GM12878 (cell line): ENCODE data around the gene ADGRL3. TPM values are rescaled to one million over a fixed set of nuclear protein-coding genes. Genes with fewer than 3 reads are reported as not detected.

Experiments used
- ATAC-seq: fragments of 200-7000 bp; cut with Tn5 transposase; 3 replicates; pipeline ENCODE4 v1.9.1; 2020; ENCODE audit warnings: mild to moderate bottlenecking, moderate library complexity
- BruUV-seq: library from RNA; stranded (reverse); fragments of 400-500 nt; replicated peaks from 2 replicates; lab custom pipeline; 2021; lab: Mats Ljungman, UMichigan
- CTCF ChIA-PET: fragments of 300-600 bp; sonication (Branson Sonifier 250); formaldehyde crosslinking; extraction: SDS; loops from one replicate; lab custom pipeline; 2021; ENCODE audit warnings: inconsistent platforms; lab: Yijun Ruan, JAX
- POLR2A ChIA-PET: fragments of 350-600 bp; formaldehyde crosslinking; extraction: SDS; loops from one replicate; lab custom pipeline; 2021; ENCODE audit warnings: inconsistent platforms; lab: Charles Lee
- RAD21 ChIA-PET: fragments of 300-600 bp; sonication (Branson Sonifier 250); formaldehyde crosslinking; loops from one replicate; lab custom pipeline; 2023; ENCODE audit warnings: antibody characterized with exemption; ENCODE audit not compliant: unreplicated experiment; lab: Charles Lee
- SMC1A ChIA-PET: fragments of 300-600 bp; sonication (Branson Sonifier 250); formaldehyde crosslinking; loops from one replicate; lab custom pipeline; 2023; ENCODE audit not compliant: unreplicated experiment, uncharacterized antibody; lab: Charles Lee
- DNase-seq: peaks from one replicate; pipeline ENCODE4 v3.0.0-alpha.2; 2011; ENCODE audit warnings: low read depth, low spot score
- FAIRE-seq: peaks from 3 replicates; lab custom pipeline; 2011; peaks lifted over from hg19 to GRCh38; lab: Jason Lieb, UNC
- H2AFZ ChIP-seq: 2 replicates; pipeline ENCODE4 v1.6.0; 2011; ENCODE audit warnings: low read depth, low read length, control low read depth; ENCODE audit not compliant: control insufficient read depth
- H3K27ac ChIP-seq: 2 replicates; pipeline ENCODE4 v1.5.1; 2011; ENCODE audit warnings: control low read depth; ENCODE audit not compliant: control insufficient read depth, insufficient read depth
- H3K27me3 ChIP-seq, 2 experiments: replicated peaks in 1 of 2; 2 replicates each; pipeline versions ENCODE4 v1.6.0 to v1.6.1; 2011; ENCODE audit warnings: low read length in 1 of 2; ENCODE audit not compliant: control insufficient read depth in 2 of 2, insufficient read depth in 2 of 2
- H3K36me3 ChIP-seq, 2 experiments: 2 replicates each; pipeline ENCODE4 v1.5.1; 2011; ENCODE audit warnings: low read length in 1 of 2; ENCODE audit not compliant: control insufficient read depth in 2 of 2, insufficient read depth in 2 of 2
- H3K4me1 ChIP-seq: 2 replicates; pipeline ENCODE4 v1.6.1; 2011; ENCODE audit warnings: mild to moderate bottlenecking, low read length, moderate library complexity, mixed read lengths; ENCODE audit not compliant: control insufficient read depth, insufficient read depth
- H3K4me2 ChIP-seq: 2 replicates; pipeline ENCODE4 v1.6.0; 2011; ENCODE audit warnings: control low read depth; ENCODE audit not compliant: control insufficient read depth, insufficient read depth
- H3K4me3 ChIP-seq: fragments of 200-600 bp; sonication (generic); 2 replicates; pipeline ENCODE4 v1.5.1; 2016
- H3K79me2 ChIP-seq: 2 replicates; pipeline ENCODE4 v1.6.0; 2011; ENCODE audit warnings: low read length; ENCODE audit not compliant: control insufficient read depth, insufficient read depth
- H3K9ac ChIP-seq: 2 replicates; pipeline ENCODE4 v1.8.0; 2011; ENCODE audit warnings: low read length, control low read depth, mixed read lengths; ENCODE audit not compliant: control insufficient read depth, insufficient read depth
- H3K9me3 ChIP-seq: replicated peaks from 3 replicates; pipeline ENCODE4 v1.5.1; 2011; ENCODE audit warnings: mild to moderate bottlenecking, low read length; ENCODE audit not compliant: control insufficient read depth, insufficient read depth
- H4K20me1 ChIP-seq: 2 replicates; pipeline ENCODE4 v1.6.0; 2011; ENCODE audit not compliant: control insufficient read depth, insufficient read depth
- BACH1 ChIP-seq: fragments of 450-650 bp; IDR thresholded peaks from 2 replicates; pipeline ENCODE4 v1.6.1; 2017; ENCODE audit warnings: mild to moderate bottlenecking, borderline replicate concordance
- BCL11A ChIP-seq: IDR thresholded peaks from 2 replicates; pipeline ENCODE4 v1.6.1; 2011; ENCODE audit warnings: low read depth, low read length
- BCL3 ChIP-seq: IDR thresholded peaks from 2 replicates; pipeline ENCODE4 v1.6.1; 2011; ENCODE audit warnings: borderline replicate concordance, low read depth, mild to moderate bottlenecking, moderate library complexity, low read length; ENCODE audit not compliant: insufficient read depth, poor library complexity, severe bottlenecking
- CHD2 ChIP-seq: IDR thresholded peaks from 2 replicates; pipeline ENCODE4 v1.6.1; 2011; ENCODE audit warnings: low read depth, low read length, improper control_type of control experiment, borderline replicate concordance
- E2F4 ChIP-seq: IDR thresholded peaks from 2 replicates; pipeline ENCODE4 v1.6.1; 2012; ENCODE audit warnings: low read depth, low read length, improper control_type of control experiment
- EP300 ChIP-seq, 2 experiments: fragments of 150-350 bp in 1 of 2; IDR thresholded peaks; 2 replicates each; pipeline ENCODE4 v1.6.1; 2011 to 2012; ENCODE audit warnings: low read depth in 2 of 2, low read length in 2 of 2, borderline replicate concordance in 1 of 2, improper control_type of control experiment in 1 of 2, inconsistent platforms in 1 of 2; ENCODE audit not compliant: control insufficient read depth in 1 of 2
- FOXM1 ChIP-seq: IDR thresholded peaks from 2 replicates; pipeline ENCODE4 v1.6.1; 2012; ENCODE audit warnings: low read depth, mild to moderate bottlenecking, inconsistent platforms, low read length, moderate library complexity
- NFIC ChIP-seq: IDR thresholded peaks from 2 replicates; pipeline ENCODE4 v1.6.1; 2012; ENCODE audit warnings: low read depth, mild to moderate bottlenecking, inconsistent platforms, low read length, moderate library complexity
- NFYA ChIP-seq: IDR thresholded peaks from 2 replicates; pipeline ENCODE4 v1.6.1; 2011; ENCODE audit warnings: low read depth, mild to moderate bottlenecking, low read length, improper control_type of control experiment, borderline replicate concordance
- NR2C1 ChIP-seq: fragments of 450-650 bp; IDR thresholded peaks from 2 replicates; pipeline ENCODE4 v1.6.1; 2017; ENCODE audit warnings: antibody characterized with exemption, mild to moderate bottlenecking, moderate library complexity
- PBX3 ChIP-seq: IDR thresholded peaks from 2 replicates; pipeline ENCODE4 v1.6.1; 2011; ENCODE audit warnings: mild to moderate bottlenecking, low read depth, low read length, moderate library complexity; ENCODE audit not compliant: insufficient replicate concordance
- PKNOX1 ChIP-seq: fragments of 450-650 bp; IDR thresholded peaks from 2 replicates; pipeline ENCODE4 v1.6.1; 2016; ENCODE audit warnings: mild to moderate bottlenecking
- SPI1 ChIP-seq: IDR thresholded peaks from 2 replicates; pipeline ENCODE4 v1.6.1; 2011; ENCODE audit warnings: low read depth, mild to moderate bottlenecking, low read length, moderate library complexity, borderline replicate concordance; ENCODE audit not compliant: insufficient read depth
- WRNIP1 ChIP-seq: IDR thresholded peaks from 2 replicates; pipeline ENCODE4 v1.6.1; 2011; ENCODE audit warnings: low read depth, low read length, improper control_type of control experiment, borderline replicate concordance
- YBX1 ChIP-seq: fragments of 450-650 bp; IDR thresholded peaks from 2 replicates; pipeline ENCODE4 v1.6.1; 2016; ENCODE audit warnings: antibody characterized with exemption
- YY1 ChIP-seq: IDR thresholded peaks from 2 replicates; pipeline ENCODE4 v1.6.1; 2011; ENCODE audit warnings: low read depth, mild to moderate bottlenecking, low read length
- ZBTB4 ChIP-seq: fragments of 450-650 bp; formaldehyde crosslinking; IDR thresholded peaks from 2 replicates; pipeline ENCODE4 v1.4.0; 2022; ENCODE audit warnings: mild to moderate bottlenecking, moderate library complexity
- WGBS: methylation state at CpG from one replicate; pipeline ENCODE4 v1.1.6; 2016; ENCODE audit warnings: low lambda C conversion rate; ENCODE audit not compliant: insufficient replicate concordance, insufficient coverage; ENCODE audit errors: missing lambda C conversion rate; 5-methylcytosine and 5-hydroxymethylcytosine counted together
- in situ Hi-C: fragments of 300-500 bp; cut with MboI; formaldehyde crosslinking; loops from 9 replicates; pipeline ENCODE4 v1.14.3; 2018; ENCODE audit warnings: mixed read lengths
- intact Hi-C: fragments of 100-400 bp; cut with micrococcal nuclease; formaldehyde crosslinking; loops from one replicate; pipeline ENCODE4 v1.14.2; 2022; ENCODE audit not compliant: unreplicated experiment
- polyA plus RNA-seq, 11 experiments: library from polyadenylated mRNA; depleted of rRNA in 4 of 11; unstranded in 6 of 11; stranded (reverse) in 5 of 11; fragments of >200 nt; fragmentation: Nextera tagmentation in 4 of 11; fragmentation: Illumina TruSeq in 1 of 11; extraction: Ambion mirVana in 4 of 11; extraction: Trizol in 1 of 11; gene quantifications; 1 replicate in 1 of 11; 2 replicates in 10 of 11; pipeline versions ENCODE4 v1.2.1 to v1.2.3, GENCODE V29; 2011 to 2016; ENCODE audit warnings: inconsistent platforms in 2 of 11, missing spikeins in 2 of 11, low read depth in 1 of 11
- total RNA-seq, 4 experiments: library from RNA; depleted of rRNA in 3 of 4; stranded (reverse); fragments of >200 nt in 3 of 4; fragmentation: Illumina TruSeq in 1 of 4; extraction: Trizol in 1 of 4; gene quantifications; 2 replicates each; pipeline versions ENCODE4 v1.2.1 to v1.2.3, GENCODE V29; 2013 to 2021

The ADGRL3 gene
- total and polyA plus RNA-seq, 10 of the 15 experiments (the other 5 are each of a cell fraction or from before 2014, with no cell fraction given): 1.1 TPM; not detected in 9

- Histone ChIP-seq H3K79me2 (no peaks in the 10 kb centered on the region), H3K9me3 (no peaks in the 10 kb centered on the region), H3K27me3 (no peaks in the 10 kb centered on the region), H3K9ac (no peak overlapping the region), H3K27ac (no peak overlapping the region), H3K36me3 (no peaks in the 10 kb centered on the region), H2AFZ (no peak overlapping the region), H3K4me2 (no peak overlapping the region), H3K4me3 (no peak overlapping the region), H3K4me1 (no peaks in the 10 kb centered on the region), H4K20me1 (no peaks in the 10 kb centered on the region)
- intact Hi-C loops: no loop called here
- ChIA-PET POLR2A (no interaction called here), SMC1A (interaction anchor here (0.6 kb wide), 1 partner anchor 11 kb away, joined by 4 read pairs; no protein-coding TSS in a partner anchor), CTCF (no interaction called here), RAD21 (no interaction called here)
- WGBS: 42% methylated on average over 2 of the region's 2 CpGs
- DNase-seq (no peak), FAIRE-seq (no peak), ATAC-seq (no peak)
- TF ChIP-seq BCL3 (no peak), YBX1 (no peak), EP300 (IDR thresholded peaks at IDR 0.05; ENCODE audit: borderline replicate concordance in 1 of 2, control insufficient read depth in 1 of 2, low read depth in 2 of 2, low read length in 2 of 2) (no peak), NR2C1 (no peak), E2F4 (no peak), BACH1 (no peak), ZBTB4 (no peak), SPI1 (no peak), PBX3 (no peak), PKNOX1 (no peak), FOXM1 (no peak), NFIC (no peak), WRNIP1 (no peak), BCL11A (no peak), YY1 (no peak), CHD2 (no peak), NFYA (no peak)
- BruUV-seq: no TSS peak
- in situ Hi-C loops: no loop called here
Measured at GRCh38 chr4:61824454-61824853, 624.3 kb downstream of the ADGRL3 start.
